ENCODE data around the gene HSBP1. TPM values are rescaled to one million over a fixed set of nuclear protein-coding genes. Genes with fewer than 3 reads are reported as not detected.

The HSBP1 gene
- total and polyA plus RNA-seq, 2 of the 13 experiments (the other 11 are each of a cell fraction or from before 2014, with no cell fraction given), result 249 to 292 TPM

GRCh38 chr16:83813823-83814658 lies 6.3 kb downstream of the HSBP1 start (continued):
- no peak for TF ChIP-seq FOXC1 (CRISPR knock-in tag; IDR thresholded peaks at IDR 0.05; ENCODE audit: borderline replicate concordance)
- no peak for TF ChIP-seq SMARCE1 (IDR thresholded peaks at IDR 0.05; ENCODE audit: borderline replicate concordance)
- TF ChIP-seq, protein P1, sequence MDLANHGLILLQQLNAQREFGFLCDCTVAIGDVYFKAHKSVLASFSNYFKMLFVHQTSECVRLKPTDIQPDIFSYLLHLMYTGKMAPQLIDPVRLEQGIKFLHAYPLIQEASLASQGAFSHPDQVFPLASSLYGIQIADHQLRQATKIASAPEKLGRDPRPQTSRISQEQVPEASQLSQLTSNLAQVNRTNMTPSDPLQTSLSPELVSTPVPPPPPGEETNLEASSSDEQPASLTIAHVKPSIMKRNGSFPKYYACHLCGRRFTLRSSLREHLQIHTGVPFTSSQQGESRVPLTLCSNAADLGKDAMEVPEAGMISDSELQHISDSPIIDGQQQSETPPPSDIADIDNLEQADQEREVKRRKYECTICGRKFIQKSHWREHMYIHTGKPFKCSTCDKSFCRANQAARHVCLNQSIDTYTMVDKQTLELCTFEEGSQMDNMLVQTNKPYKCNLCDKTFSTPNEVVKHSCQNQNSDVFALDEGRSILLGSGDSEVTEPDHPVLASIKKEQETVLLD (CRISPR knock-in tag; IDR thresholded peaks at IDR 0.05; ENCODE audit: low read depth), result no peak
- TF ChIP-seq ZFP82 (CRISPR knock-in tag; IDR thresholded peaks at IDR 0.05; ENCODE audit: borderline replicate concordance), result no peak
- TF ChIP-seq ZNF615 (CRISPR knock-in tag; IDR thresholded peaks at IDR 0.05; ENCODE audit: borderline replicate concordance), result no peak
- peak; percentile 18; the same call in 1 of the 2 replicates for TF ChIP-seq MLX (CRISPR knock-in tag; IDR thresholded peaks at IDR 0.05)
- no peak for TF ChIP-seq AKAP8 (CRISPR knock-in tag; IDR thresholded peaks at IDR 0.05)
- TF ChIP-seq ZNF850 (CRISPR knock-in tag; conservative IDR thresholded peaks at IDR 0.05), result no peak
- no peak for TF ChIP-seq RFXAP (CRISPR knock-in tag; IDR thresholded peaks at IDR 0.05; ENCODE audit: borderline replicate concordance)
- TF ChIP-seq, protein P2, sequence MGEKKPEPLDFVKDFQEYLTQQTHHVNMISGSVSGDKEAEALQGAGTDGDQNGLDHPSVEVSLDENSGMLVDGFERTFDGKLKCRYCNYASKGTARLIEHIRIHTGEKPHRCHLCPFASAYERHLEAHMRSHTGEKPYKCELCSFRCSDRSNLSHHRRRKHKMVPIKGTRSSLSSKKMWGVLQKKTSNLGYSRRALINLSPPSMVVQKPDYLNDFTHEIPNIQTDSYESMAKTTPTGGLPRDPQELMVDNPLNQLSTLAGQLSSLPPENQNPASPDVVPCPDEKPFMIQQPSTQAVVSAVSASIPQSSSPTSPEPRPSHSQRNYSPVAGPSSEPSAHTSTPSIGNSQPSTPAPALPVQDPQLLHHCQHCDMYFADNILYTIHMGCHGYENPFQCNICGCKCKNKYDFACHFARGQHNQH (CRISPR knock-in tag; IDR thresholded peaks at IDR 0.05), result peak; percentile 41; the same call in 1 of the 2 replicates
- no peak for TF ChIP-seq CREBL2 (CRISPR knock-in tag; IDR thresholded peaks at IDR 0.05; ENCODE audit: borderline replicate concordance)
- peak; percentile 32; the same call in 1 of the 2 replicates for TF ChIP-seq CREB1 (IDR thresholded peaks at IDR 0.05)
- TF ChIP-seq CREB1 (CRISPR knock-in tag; IDR thresholded peaks at IDR 0.05), result no peak
- TF ChIP-seq NKX3-1 (CRISPR knock-in tag; IDR thresholded peaks at IDR 0.05), result no peak
- no peak for TF ChIP-seq GZF1 (CRISPR knock-in tag; IDR thresholded peaks at IDR 0.05)
- TF ChIP-seq, protein P3, sequence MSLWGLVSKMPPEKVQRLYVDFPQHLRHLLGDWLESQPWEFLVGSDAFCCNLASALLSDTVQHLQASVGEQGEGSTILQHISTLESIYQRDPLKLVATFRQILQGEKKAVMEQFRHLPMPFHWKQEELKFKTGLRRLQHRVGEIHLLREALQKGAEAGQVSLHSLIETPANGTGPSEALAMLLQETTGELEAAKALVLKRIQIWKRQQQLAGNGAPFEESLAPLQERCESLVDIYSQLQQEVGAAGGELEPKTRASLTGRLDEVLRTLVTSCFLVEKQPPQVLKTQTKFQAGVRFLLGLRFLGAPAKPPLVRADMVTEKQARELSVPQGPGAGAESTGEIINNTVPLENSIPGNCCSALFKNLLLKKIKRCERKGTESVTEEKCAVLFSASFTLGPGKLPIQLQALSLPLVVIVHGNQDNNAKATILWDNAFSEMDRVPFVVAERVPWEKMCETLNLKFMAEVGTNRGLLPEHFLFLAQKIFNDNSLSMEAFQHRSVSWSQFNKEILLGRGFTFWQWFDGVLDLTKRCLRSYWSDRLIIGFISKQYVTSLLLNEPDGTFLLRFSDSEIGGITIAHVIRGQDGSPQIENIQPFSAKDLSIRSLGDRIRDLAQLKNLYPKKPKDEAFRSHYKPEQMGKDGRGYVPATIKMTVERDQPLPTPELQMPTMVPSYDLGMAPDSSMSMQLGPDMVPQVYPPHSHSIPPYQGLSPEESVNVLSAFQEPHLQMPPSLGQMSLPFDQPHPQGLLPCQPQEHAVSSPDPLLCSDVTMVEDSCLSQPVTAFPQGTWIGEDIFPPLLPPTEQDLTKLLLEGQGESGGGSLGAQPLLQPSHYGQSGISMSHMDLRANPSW (CRISPR knock-in tag; IDR thresholded peaks at IDR 0.05; ENCODE audit: borderline replicate concordance), result no peak
- TF ChIP-seq ZNF7 (CRISPR knock-in tag; IDR thresholded peaks at IDR 0.05), result no peak
- TF ChIP-seq ZNF552 (CRISPR knock-in tag; IDR thresholded peaks at IDR 0.05; ENCODE audit: borderline replicate concordance), result no peak
- no peak for TF ChIP-seq ISX (CRISPR knock-in tag; conservative IDR thresholded peaks at IDR 0.05)
- TF ChIP-seq ISL2 (CRISPR knock-in tag; IDR thresholded peaks at IDR 0.05), result peak; percentile 46; the same call in 1 of the 2 replicates
- no peak for TF ChIP-seq KLF6 (CRISPR knock-in tag; IDR thresholded peaks at IDR 0.05)
- TF ChIP-seq CC2D1A (CRISPR knock-in tag; IDR thresholded peaks at IDR 0.05), result no peak
- TF ChIP-seq HOXD1 (CRISPR knock-in tag; IDR thresholded peaks at IDR 0.05), result no peak; the same call in 1 of the 2 replicates
- no peak for TF ChIP-seq SPEN (CRISPR knock-in tag; IDR thresholded peaks at IDR 0.05; ENCODE audit: low read depth)
- no peak for TF ChIP-seq JDP2 (CRISPR knock-in tag; IDR thresholded peaks at IDR 0.05; ENCODE audit: borderline replicate concordance)
- no peak for TF ChIP-seq ZZZ3 (CRISPR knock-in tag; IDR thresholded peaks at IDR 0.05; ENCODE audit: borderline replicate concordance)
